ENCODE data around the gene PIP4K2A.

GRCh38 chr10:22615101-22615500 lies 99.3 kb downstream of the PIP4K2A start:
- TF ChIP-seq CTCF (IDR thresholded peaks at IDR 0.05 in 8 of 11, conservative IDR thresholded peaks at IDR 0.05 in 3 of 11) (no peak), POLR2AphosphoS5 (IDR thresholded peaks at IDR 0.05) (no peak)

All from spleen (tissue), 7 donors.